LHCN-M2 (cell line): ENCODE measurements around the gene VDAC2. TPM values are rescaled to one million over a fixed set of nuclear protein-coding genes. Genes with fewer than 3 reads are reported as not detected.

ENCODE experiments used
- DNase-seq: peaks from one replicate; pipeline ENCODE4 v3.0.0-alpha.2; 2012; ENCODE audit warnings: low read depth
- total RNA-seq: library from RNA; depleted of rRNA; stranded (reverse); fragments of >200 nt; gene quantifications from 2 replicates; pipeline ENCODE4 v1.2.3, GENCODE V29; 2014; rRNA removed

VDAC2 gene
- total RNA-seq, 1 experiment from 2014 or later: 196 TPM

DNA sequence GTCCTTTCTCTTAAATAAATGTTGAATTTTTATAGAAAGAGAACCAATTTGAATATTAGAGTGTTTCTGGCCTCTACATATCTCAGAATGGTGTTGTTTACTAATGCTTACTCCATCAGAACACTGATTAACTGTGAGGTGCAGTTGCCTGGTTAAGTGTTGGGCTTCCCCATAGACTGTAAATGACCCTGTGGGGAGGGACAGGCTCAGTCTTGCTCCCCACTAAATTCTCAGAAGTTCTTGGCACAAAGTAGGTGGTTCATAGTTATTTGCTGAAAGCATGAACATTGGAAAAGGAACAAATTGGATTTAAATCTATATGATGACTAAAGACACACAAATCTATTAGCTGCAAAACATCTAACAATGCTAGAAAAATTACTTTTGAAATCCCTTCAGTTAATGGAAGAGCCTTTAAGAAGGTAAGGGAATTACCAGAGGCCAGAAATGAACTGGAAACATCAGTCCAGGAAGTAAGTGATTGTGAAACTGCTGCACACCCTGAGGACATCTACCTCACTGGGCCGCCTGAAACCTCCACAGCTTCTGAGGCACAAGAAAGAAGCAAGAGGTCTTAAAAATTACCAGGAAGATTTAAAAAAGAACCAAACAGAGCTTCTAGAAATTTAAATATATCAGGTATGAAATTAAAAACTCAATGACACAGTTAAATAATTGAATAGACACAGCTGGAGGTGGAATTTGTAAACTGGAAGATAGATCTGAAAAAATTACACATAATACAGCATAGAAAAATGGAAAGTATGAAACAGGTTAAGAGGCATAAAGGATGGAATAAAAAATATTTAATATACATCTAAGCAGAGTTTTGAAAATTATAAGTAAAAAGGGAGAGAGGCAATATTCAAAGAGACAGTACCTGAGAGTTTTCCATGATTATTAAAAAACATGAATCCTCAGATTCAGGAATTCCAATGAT lies 43.0 kb downstream of the VDAC2 start:
- DNase-seq: no peak

DNA sequence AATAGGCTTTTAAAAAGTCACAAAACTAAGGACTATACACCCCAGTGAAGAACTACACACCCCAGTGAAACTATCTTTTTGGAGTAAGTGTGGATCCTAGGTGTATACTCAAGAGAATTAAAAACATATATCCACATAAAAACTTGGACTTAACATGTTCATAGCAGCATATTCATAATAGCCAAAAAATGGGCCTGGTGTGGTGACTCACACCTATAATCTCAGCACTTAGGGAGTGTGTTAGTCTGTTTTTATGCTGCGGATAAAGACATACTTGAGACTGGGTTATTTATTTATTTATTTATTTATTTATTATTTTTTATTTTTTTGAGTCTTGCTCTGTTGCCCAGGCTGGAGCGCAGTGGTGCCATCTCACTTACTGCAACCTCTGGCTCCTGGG lies 44.1 kb downstream of the VDAC2 start:
- no peak for DNase-seq

DNA sequence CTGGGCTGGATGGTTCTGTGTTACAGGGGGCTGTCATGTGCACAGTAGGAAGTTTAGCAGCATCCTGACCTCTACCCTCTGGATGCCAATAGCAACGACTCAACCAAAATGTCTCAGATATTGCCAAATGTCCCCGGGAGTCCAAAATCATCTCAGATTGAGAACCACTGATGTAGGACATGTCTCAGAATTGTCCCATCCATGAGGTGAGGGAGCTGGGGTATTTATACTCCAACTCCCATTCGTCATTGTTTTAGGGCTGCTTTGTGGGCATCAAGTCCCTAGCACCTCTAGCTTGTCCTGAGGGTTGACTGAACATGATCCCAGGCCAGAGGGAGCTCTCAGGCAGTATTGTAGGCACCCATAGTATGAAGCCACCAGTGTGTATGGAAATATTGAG lies 50.4 kb downstream of the VDAC2 start:
- DNase-seq: no peak

DNA sequence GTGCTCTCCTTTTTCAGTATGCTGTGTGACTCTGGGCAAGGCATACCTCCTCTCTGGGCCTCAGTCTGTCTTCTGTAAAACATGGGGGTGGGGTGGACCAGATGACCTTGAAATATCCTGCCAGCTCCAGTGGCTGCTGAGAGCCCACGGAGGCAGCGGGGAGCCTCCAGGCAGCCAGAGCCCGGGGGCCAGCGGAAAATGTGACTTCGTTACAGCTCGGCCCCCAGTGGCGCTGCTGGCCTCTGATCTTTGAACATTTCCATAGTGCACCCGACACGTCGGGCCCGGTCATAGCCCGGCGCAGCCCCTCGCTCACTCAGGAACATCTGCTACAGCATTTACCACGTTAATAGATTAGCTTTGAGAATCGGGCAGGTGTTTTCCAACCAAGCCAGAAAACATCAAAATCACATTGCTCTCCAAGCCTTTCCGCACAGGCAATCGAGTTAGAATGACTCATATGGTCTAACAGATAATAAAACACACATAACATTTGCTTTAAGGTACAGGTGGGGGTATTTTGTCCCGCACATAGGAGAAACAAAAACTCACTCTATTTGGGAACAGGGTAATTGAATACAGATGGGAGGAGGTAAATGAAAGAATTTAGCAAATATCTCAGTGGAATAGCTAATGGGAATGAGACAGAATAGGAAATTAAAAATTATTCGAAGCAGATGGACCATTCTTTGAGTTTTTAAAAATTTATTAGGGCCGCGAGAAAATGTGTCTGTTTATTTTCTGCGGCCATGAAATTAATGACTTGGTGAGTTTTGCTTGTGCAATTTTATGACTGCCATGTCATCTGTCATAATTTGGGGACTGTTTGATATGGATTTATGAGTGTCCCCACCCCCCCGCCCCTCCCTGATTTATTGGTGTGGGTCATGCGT lies 51.5 kb downstream of the VDAC2 start:
- DNase-seq: no peak

GRCh38 chr10:75263806-75264205 lies 53.2 kb downstream of the VDAC2 start:
- DNase-seq: no peak

DNA sequence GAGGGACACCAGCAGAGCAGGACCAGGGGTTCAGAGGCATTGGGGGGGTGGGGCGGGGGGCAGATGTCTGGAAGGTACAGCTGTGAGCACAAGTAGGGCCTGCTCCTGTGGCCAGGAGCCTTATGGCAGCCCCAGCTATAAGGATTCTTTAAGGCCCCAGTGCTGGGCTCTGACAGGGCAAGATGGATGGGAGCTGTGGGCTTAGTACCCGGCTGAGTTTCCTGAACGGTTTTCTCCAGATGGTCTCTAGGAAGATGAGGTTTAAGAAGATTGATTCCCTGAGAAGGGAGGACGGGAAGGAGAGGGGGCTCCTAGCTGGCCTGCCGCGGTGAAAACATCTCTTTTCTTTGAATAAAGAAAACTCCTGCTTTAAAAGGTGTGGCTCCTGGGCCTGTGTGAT lies 55.3 kb downstream of the VDAC2 start:
- DNase-seq: no peak

DNA sequence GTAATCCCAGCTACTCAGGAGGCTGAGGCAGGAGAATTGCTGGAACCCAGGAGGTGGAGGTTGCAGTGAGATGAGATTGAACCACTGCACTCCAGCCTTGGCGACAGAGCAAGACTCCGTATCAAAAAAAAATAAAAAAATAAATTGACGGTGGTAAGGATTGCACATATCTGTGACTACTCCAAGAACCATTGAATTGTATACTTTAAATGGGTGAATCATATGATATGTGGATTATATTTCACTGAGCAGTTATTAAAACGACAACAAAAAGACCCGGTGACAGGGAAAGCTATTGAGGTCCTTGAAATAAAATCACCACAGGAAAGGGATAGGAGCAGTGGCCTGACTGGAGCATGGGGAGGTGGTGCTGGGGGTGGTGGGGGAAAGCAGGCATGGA lies 56.3 kb downstream of the VDAC2 start:
- no peak for DNase-seq

GRCh38 chr10:75269605-75270004 lies 59.0 kb downstream of the VDAC2 start:
- DNase-seq: no peak

DNA sequence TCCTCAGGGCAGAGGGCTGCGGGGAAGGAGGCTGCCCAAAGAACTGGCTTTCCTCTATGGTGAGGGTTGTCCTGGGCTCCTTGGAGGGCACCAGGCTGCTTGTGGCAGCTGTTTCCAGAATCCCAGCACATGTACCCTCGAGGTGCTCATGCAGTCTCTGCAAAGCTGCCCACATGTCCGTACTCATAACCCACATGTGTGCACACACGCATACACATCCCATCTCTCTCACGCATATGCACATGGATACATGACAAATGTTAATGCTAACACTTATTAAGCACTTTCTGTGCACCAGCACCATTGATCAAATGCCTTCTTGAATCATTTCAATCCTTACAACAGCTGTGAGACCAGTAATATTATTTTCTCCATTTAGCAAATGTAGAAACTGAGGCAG lies 61.5 kb downstream of the VDAC2 start:
- no peak for DNase-seq

DNA sequence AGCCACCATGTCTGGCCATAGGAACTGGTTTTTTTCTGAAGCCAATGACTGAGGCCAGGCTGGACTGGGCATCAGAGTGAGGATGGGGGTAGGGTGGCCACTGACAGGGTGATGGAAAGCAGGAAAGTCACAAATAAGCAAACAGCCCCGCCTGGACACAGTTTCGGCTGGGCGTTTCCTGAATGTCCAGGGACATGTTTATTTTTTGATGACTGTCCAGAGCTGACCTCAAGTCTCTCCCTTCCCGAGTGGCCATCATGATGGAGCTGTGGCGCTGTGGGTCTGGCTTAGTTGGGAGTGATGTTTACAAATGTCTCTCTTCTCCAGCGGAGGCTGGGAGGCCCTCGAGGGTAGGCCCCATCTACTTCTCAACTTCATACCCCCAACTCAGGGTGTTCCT lies 62.3 kb downstream of the VDAC2 start:
- DNase-seq: no peak

DNA sequence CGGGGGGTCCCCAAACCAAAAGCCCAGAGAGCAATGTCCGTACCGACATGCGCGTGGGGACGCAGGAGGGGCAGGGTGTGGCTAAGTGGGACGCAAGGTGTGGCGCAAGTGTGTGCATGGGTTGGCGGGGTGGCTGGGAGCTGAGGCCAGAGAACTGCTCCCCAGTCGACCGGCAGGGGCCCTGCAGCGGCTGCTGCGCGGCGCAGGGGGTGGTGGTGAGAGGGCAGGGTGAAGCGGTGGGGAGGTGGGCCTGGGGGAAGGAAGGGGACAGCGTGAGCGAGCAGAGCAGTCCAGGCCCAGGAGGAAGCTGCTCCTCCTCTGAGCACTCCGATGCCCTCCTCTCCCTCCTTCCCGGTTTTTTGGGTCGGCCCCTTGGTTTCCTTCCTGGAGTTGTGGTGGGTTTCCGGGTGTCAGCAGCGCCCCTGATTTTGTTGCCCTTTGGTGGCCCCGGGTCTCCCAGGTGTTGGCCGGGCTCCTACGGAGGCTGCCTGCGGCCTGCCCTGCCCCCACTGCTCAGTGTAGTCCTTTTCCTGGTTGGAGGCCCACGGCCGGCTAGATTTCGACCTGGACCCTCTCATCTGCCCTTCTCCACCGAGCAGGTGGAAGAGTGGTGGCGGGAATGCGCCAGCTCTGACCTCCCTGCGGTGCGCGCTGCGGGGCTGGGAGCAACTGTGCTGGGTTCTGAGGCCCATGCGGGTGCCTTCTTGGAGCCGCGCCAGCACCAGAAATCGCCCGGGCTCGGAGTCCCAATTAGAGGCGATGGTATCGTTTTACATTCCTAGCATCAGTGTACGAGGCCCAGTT lies 65.7 kb downstream of the VDAC2 start:
- no peak for DNase-seq

- no peak for DNase-seq
These were observed 69.6 kb downstream of the VDAC2 start for GRCh38 chr10:75280236-75280635.

Other genes with a start within 250 kb of the VDAC2 start
- gene SAMD8, start 99.1 kb upstream of the VDAC2 start, total RNA-seq: 26.1 TPM in 2 replicates
- gene COMTD1, start 25.2 kb downstream of the VDAC2 start, total RNA-seq: 11.5 and 11.7 TPM in 2 replicates
- gene ZNF503, start 191.0 kb downstream of the VDAC2 start, total RNA-seq: 3.8 and 4.1 TPM in 2 replicates
- not detected in 2 replicates for gene LRMDA, start 220.8 kb downstream of the VDAC2 start, total RNA-seq